ENCODE measurements around the gene RIGI.

GRCh38 chr9:32552172-32552872 lies 26.3 kb upstream of the RIGI start, which contains the start of the genes SMIM27 and TOPORS:
- no peak for TF ChIP-seq LCORL (IDR thresholded peaks at IDR 0.05)
- no peak for TF ChIP-seq LCORL (CRISPR knock-in tag; IDR thresholded peaks at IDR 0.05)
- peak; percentile 91; the same call in 1 of the 2 replicates for TF ChIP-seq ZFP82 (CRISPR knock-in tag; IDR thresholded peaks at IDR 0.05; ENCODE audit: borderline replicate concordance)
- peak; percentile 65 for TF ChIP-seq NFIC (IDR thresholded peaks at IDR 0.05; ENCODE audit: low read length)
- TF ChIP-seq U2AF1 (optimal IDR thresholded peaks at IDR 0.05; ENCODE audit: low read depth, low read length) = no peak
- TF ChIP-seq POLR2A (IDR thresholded peaks at IDR 0.05; ENCODE audit: insufficient read depth in 1 of 2, low read depth in 2 of 2, low read length in 2 of 2) = peak; percentile 58 to 81

All from HepG2 (cell line).